CD4-positive, alpha-beta T cell treated with Interleukin-4 for 1 hour (primary cell): ENCODE measurements around the gene C14orf93.
"Not testable (repeated sequence)": the region's sequence is repeated elsewhere in the genome, so short reads cannot be mapped to it uniquely, and the experiment has no call there.

Source experiments
- DNase-seq, 2 donors: peaks; one replicate each; pipeline ENCODE4 v3.0.0-alpha.2; 2020 to 2022

C14orf93 gene

GRCh38 chr14:22972313-22972930, 37.5 kb downstream of the C14orf93 start:
- DNase-seq, result no peak

DNA sequence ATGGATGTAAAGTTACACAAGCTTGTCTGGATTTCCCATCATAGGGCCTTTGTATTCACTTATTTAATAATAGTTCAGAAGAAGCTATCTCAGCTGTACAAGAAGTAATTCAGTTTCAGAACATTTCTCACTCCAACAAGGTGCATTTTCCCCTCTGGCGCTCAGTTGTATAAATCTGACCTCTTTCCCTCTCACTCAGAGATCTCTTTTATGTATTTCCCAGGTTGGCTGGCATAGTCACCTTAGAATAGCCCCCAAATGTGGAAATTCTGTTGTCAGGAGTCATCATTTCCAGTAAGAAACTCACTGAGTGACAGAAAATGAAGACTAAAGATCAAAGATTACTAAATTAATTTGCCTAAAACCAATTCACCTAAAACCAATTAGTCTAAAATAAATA, 38.8 kb downstream of the C14orf93 start:
- DNase-seq, result no peak

GRCh38 chr14:22966783-22967269, 43.1 kb downstream of the C14orf93 start:
- no peak for DNase-seq

- not testable (repeated sequence) for DNase-seq
Measured at GRCh38 chr14:22965916-22966782, 43.8 kb downstream of the C14orf93 start.

- no peak for DNase-seq
Measured at GRCh38 chr14:22962061-22962676, 47.8 kb downstream of the C14orf93 start.

GRCh38 chr14:22955702-22956569, 54.0 kb downstream of the C14orf93 start:
- DNase-seq, result no peak

- no peak for DNase-seq
Measured at GRCh38 chr14:22952418-22952817, 57.5 kb downstream of the C14orf93 start.

DNA sequence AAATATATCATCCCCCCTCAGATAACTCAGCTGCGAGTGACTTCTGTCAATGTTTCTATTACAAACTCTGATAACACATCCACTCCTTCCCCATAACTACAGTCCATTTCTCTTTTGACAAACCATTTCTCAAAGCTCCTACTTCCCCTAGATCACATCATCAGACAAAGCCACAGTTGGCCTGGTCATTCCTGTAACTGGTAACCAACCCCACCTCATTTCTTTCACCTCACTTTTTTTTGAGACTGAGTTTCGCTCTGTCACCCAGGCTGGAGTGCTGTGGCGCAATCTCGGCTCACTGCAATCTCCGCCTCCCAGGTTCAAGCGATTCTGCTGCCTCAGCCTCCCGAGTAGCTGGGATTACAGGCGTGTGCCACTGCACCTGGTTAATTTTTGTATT, 58.1 kb downstream of the C14orf93 start:
- DNase-seq, result peak in 1 of 2 donors; percentile 39

GRCh38 chr14:22945642-22946041, 64.3 kb downstream of the C14orf93 start:
- DNase-seq, result no peak

- no peak for DNase-seq
Measured at GRCh38 chr14:22939684-22940083, 70.3 kb downstream of the C14orf93 start.
